ENCODE results near the gene CEP170B. TPM values are rescaled to one million over a fixed set of nuclear protein-coding genes. Genes with fewer than 3 reads are reported as not detected.

The CEP170B gene
- total and polyA plus RNA-seq, 4 donors: 1.5 to 10.9 (median 6.7) TPM

DNA sequence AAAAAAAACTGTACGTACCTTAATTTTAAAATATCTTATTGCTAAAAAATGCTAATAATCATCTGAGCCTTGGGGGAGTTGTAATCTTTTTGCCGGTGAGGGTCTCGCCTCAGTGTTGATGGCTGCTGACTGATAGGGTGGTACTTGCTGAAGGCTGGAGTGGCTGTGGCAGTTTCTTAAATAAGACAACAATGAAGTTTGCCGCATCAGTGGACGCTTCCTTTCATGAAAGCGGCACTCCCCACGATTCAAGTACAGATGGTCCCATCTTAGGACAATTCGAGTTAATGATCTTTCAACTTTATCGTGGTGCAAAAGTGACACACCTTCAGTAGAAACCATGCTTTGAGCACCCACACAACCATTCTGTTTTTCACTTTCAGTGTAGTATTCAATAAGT lies 52.0 kb downstream of the CEP170B start:
- Histone ChIP-seq H3K4me1 (ENCODE audit: control insufficient read depth in 4 of 4, insufficient read depth in 4 of 4, low read length in 3 of 4) (no peaks in the 10 kb centered on the region), H3K36me3 (ENCODE audit: control insufficient read depth in 4 of 4, insufficient read depth in 3 of 4, low read depth in 1 of 4, low read length in 3 of 4) (peaks cover 0 to 2% (median 0%) of the 10 kb centered on the region in 4 donors), H3K27me3 (ENCODE audit: control insufficient read depth in 4 of 4, insufficient read depth in 4 of 4, low read length in 3 of 4) (peaks cover 0 to 4% (median 0%) of the 10 kb centered on the region in 4 donors), H3K9me3 (ENCODE audit: control insufficient read depth in 4 of 4, low read length in 3 of 4) (peaks cover 0 to 4% (median 2%) of the 10 kb centered on the region in 4 donors), H3K4me3 (ENCODE audit: low read depth in 1 of 3, low read length in 3 of 3) (no peak overlapping the region), H3K27ac (ENCODE audit: low read depth in 1 of 2, low read length in 2 of 2) (no peak overlapping the region), H3K9ac (ENCODE audit: low read depth in 1 of 2, low read length in 2 of 2) (no peak overlapping the region)
- WGBS: 87% methylated on average over 9 of the region's 9 CpGs
- no peak for TF ChIP-seq SP1 (IDR thresholded peaks at IDR 0.05)
- no peak for TF ChIP-seq RXRA (IDR thresholded peaks at IDR 0.05)
- TF ChIP-seq, protein P1, sequence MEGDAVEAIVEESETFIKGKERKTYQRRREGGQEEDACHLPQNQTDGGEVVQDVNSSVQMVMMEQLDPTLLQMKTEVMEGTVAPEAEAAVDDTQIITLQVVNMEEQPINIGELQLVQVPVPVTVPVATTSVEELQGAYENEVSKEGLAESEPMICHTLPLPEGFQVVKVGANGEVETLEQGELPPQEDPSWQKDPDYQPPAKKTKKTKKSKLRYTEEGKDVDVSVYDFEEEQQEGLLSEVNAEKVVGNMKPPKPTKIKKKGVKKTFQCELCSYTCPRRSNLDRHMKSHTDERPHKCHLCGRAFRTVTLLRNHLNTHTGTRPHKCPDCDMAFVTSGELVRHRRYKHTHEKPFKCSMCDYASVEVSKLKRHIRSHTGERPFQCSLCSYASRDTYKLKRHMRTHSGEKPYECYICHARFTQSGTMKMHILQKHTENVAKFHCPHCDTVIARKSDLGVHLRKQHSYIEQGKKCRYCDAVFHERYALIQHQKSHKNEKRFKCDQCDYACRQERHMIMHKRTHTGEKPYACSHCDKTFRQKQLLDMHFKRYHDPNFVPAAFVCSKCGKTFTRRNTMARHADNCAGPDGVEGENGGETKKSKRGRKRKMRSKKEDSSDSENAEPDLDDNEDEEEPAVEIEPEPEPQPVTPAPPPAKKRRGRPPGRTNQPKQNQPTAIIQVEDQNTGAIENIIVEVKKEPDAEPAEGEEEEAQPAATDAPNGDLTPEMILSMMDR (IDR thresholded peaks at IDR 0.05; ENCODE audit: low read depth, low read length, missing input control): no peak
- TF ChIP-seq NR2F2 (IDR thresholded peaks at IDR 0.05): no peak
- TF ChIP-seq EGR1 (IDR thresholded peaks at IDR 0.05; ENCODE audit: low read depth in 2 of 2): no peak
- no peak for TF ChIP-seq TAF1 (conservative IDR thresholded peaks at IDR 0.05)
- TF ChIP-seq HNF4G (IDR thresholded peaks at IDR 0.05): no peak
- TF ChIP-seq, protein P2, sequence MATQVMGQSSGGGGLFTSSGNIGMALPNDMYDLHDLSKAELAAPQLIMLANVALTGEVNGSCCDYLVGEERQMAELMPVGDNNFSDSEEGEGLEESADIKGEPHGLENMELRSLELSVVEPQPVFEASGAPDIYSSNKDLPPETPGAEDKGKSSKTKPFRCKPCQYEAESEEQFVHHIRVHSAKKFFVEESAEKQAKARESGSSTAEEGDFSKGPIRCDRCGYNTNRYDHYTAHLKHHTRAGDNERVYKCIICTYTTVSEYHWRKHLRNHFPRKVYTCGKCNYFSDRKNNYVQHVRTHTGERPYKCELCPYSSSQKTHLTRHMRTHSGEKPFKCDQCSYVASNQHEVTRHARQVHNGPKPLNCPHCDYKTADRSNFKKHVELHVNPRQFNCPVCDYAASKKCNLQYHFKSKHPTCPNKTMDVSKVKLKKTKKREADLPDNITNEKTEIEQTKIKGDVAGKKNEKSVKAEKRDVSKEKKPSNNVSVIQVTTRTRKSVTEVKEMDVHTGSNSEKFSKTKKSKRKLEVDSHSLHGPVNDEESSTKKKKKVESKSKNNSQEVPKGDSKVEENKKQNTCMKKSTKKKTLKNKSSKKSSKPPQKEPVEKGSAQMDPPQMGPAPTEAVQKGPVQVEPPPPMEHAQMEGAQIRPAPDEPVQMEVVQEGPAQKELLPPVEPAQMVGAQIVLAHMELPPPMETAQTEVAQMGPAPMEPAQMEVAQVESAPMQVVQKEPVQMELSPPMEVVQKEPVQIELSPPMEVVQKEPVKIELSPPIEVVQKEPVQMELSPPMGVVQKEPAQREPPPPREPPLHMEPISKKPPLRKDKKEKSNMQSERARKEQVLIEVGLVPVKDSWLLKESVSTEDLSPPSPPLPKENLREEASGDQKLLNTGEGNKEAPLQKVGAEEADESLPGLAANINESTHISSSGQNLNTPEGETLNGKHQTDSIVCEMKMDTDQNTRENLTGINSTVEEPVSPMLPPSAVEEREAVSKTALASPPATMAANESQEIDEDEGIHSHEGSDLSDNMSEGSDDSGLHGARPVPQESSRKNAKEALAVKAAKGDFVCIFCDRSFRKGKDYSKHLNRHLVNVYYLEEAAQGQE (IDR thresholded peaks at IDR 0.05): no peak
- TF ChIP-seq, protein P3, sequence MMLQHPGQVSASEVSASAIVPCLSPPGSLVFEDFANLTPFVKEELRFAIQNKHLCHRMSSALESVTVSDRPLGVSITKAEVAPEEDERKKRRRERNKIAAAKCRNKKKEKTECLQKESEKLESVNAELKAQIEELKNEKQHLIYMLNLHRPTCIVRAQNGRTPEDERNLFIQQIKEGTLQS (IDR thresholded peaks at IDR 0.05): no peak
- no peak for TF ChIP-seq HNF4A (conservative IDR thresholded peaks at IDR 0.05)
- TF ChIP-seq GABPA (IDR thresholded peaks at IDR 0.05 in 1 of 2, conservative IDR thresholded peaks at IDR 0.05 in 1 of 2): no peak
- TF ChIP-seq, protein P4, sequence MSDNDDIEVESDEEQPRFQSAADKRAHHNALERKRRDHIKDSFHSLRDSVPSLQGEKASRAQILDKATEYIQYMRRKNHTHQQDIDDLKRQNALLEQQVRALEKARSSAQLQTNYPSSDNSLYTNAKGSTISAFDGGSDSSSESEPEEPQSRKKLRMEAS (IDR thresholded peaks at IDR 0.05): no peak
- TF ChIP-seq, protein P5, sequence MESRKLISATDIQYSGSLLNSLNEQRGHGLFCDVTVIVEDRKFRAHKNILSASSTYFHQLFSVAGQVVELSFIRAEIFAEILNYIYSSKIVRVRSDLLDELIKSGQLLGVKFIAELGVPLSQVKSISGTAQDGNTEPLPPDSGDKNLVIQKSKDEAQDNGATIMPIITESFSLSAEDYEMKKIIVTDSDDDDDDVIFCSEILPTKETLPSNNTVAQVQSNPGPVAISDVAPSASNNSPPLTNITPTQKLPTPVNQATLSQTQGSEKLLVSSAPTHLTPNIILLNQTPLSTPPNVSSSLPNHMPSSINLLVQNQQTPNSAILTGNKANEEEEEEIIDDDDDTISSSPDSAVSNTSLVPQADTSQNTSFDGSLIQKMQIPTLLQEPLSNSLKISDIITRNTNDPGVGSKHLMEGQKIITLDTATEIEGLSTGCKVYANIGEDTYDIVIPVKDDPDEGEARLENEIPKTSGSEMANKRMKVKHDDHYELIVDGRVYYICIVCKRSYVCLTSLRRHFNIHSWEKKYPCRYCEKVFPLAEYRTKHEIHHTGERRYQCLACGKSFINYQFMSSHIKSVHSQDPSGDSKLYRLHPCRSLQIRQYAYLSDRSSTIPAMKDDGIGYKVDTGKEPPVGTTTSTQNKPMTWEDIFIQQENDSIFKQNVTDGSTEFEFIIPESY (IDR thresholded peaks at IDR 0.05): no peak
- no peak for TF ChIP-seq YY1 (IDR thresholded peaks at IDR 0.05)
- no peak for TF ChIP-seq JUND (IDR thresholded peaks at IDR 0.05)
- no peak for TF ChIP-seq RAD21 (IDR thresholded peaks at IDR 0.05)
- no peak for TF ChIP-seq FOXA2 (IDR thresholded peaks at IDR 0.05)
- no peak for TF ChIP-seq FOXA1 (IDR thresholded peaks at IDR 0.05)
- no peak for DNase-seq (ENCODE audit: low spot score)
